Measurements from ENCODE around the gene ABI3BP.

GRCh38 chr3:100978011-100978659 is 15.1 kb downstream of the ABI3BP start:
- TF ChIP-seq GATA2 (IDR thresholded peaks at IDR 0.05; ENCODE audit: low read depth, low read length) = no peak
- no peak for TF ChIP-seq GATA3 (IDR thresholded peaks at IDR 0.05; ENCODE audit: low read depth, low read length)

Measured in SH-SY5Y (cell line).